Measurements from ENCODE around the gene CLCNKA. TPM values are rescaled to one million over a fixed set of nuclear protein-coding genes. Genes with fewer than 3 reads are reported as not detected.

The CLCNKA gene
- total RNA-seq, 5 donors from 2014 or later (not counting 1 experiment from before 2014, with no cell fraction given): not detected

- Histone ChIP-seq H3K36me3 (ENCODE audit: control insufficient read depth in 2 of 2, extremely low read depth in 1 of 2, insufficient read depth in 1 of 2, low read length in 1 of 2) (no peaks in the 10 kb centered on the region), H3K9me3 (no peaks in the 10 kb centered on the region), H3K27me3 (replicated peaks in 1 of 2; ENCODE audit: control insufficient read depth in 2 of 2, extremely low read depth in 1 of 2, insufficient read depth in 2 of 2, low read length in 1 of 2) (peaks cover 0 to 52% of the 10 kb centered on the region in 2 experiments), H3K27ac (ENCODE audit: low read length) (no peak overlapping the region), H3K4me3 (ENCODE audit: control insufficient read depth in 1 of 2, extremely low read depth in 1 of 2, low read length in 1 of 2) (no peak overlapping the region), H3K4me1 (ENCODE audit: control insufficient read depth in 1 of 2, extremely low read depth in 1 of 2, insufficient read depth in 2 of 2, low read length in 2 of 2) (peaks cover 3 to 13% of the 10 kb centered on the region in 2 experiments)
- Mint-ChIP-seq H3K27me3 (peaks cover 3 to 21% of the 10 kb centered on the region in 2 donors), H3K4me3 (no peak overlapping the region), H3K4me1 (peaks cover 4 to 7% (median 5%) of the 10 kb centered on the region in 3 donors), H3K27ac (no peak overlapping the region), H3K36me3 (no peaks in the 10 kb centered on the region), H3K9me3 (no peaks in the 10 kb centered on the region)
- 93% methylated on average over 25 of the region's 25 CpGs for WGBS (ENCODE audit: insufficient coverage)
- POLR2A ChIA-PET: no interaction called here
- CTCF ChIA-PET: no interaction called here
- DNase-seq (no peak), ATAC-seq (replicated peaks in 1 of 4) (no peak)
Measured at GRCh38 chr1:16015491-16015890, 6.3 kb upstream of the CLCNKA start.

DNA sequence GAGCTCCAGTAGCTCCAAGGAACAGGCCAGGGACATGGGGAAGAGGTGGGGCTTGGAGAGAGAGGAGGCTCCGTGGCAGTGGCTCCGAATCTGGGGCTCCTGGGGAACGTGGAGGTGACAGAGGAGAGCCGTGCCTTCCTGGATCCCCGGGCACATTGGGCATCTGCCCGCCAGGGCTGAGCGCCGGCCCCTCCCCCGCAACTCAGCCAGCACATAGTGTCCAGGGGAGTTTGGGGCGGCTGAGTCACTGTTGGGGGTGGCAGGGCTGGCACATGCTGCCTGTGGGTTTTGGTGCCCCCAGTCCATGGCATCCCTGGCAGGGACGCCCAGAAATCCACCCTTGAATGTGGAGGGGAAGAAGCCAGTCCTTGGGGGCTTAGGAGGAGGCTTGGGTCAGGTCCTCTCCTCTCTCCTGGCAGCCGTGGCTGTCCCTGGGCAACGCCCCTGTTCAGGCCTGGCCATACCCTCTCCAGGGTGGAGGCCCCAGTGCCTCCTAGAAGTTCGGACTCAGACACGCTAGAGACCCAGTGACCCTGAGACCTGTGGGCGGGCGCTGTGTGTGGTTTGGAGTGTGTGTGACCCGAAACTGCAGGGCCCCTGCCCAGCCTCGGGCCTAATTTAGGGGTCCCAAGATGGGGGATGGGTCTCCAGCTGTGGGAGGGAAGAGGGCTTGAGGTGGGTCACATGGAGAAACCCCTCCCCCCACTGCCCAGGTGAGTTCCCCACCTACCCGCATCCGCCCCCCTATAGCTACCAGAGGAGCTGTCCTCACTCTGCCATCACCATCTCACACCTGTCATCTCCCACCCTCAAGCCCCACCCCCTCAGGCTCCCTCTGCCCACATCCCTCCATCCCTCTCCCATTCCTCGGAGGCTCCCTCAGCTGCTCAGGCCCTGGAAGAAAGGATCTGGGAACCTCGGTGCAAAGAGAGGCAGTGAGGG lies 5.6 kb upstream of the CLCNKA start:
- H3K36me3 ChIP-seq (ENCODE audit: control insufficient read depth in 2 of 2, extremely low read depth in 1 of 2, insufficient read depth in 1 of 2, low read length in 1 of 2): no peaks in the 10 kb centered on the region
- Mint-ChIP-seq H3K36me3 (no peaks in the 10 kb centered on the region), H3K9me3 (no peaks in the 10 kb centered on the region), H3K27me3 (peaks cover 0 to 21% of the 10 kb centered on the region in 2 donors), H3K27ac (no peak overlapping the region), H3K4me3 (no peak overlapping the region), H3K4me1 (peaks cover 4 to 7% (median 5%) of the 10 kb centered on the region in 3 donors)
- H3K9me3 ChIP-seq: no peaks in the 10 kb centered on the region
- CTCF ChIA-PET: interaction anchor here in 1 of 2 donors (0.5 kb wide), 1 partner anchor 15 kb away, joined by 3 read pairs; no protein-coding TSS in a partner anchor
- no peak overlapping the region for H3K4me3 ChIP-seq (ENCODE audit: control insufficient read depth in 1 of 2, extremely low read depth in 1 of 2, low read length in 1 of 2)
- WGBS (ENCODE audit: insufficient coverage): 78% methylated on average over 9 of the region's 23 CpGs
- peaks cover 0 to 52% of the 10 kb centered on the region in 2 experiments for H3K27me3 ChIP-seq (replicated peaks in 1 of 2; ENCODE audit: control insufficient read depth in 2 of 2, extremely low read depth in 1 of 2, insufficient read depth in 2 of 2, low read length in 1 of 2)
- no peak overlapping the region for H3K27ac ChIP-seq (ENCODE audit: low read length)
- peaks cover 3 to 13% of the 10 kb centered on the region in 2 experiments for H3K4me1 ChIP-seq (ENCODE audit: control insufficient read depth in 1 of 2, extremely low read depth in 1 of 2, insufficient read depth in 2 of 2, low read length in 2 of 2)
- no peak for DNase-seq
- ATAC-seq (replicated peaks in 1 of 4): no peak
- POLR2A ChIA-PET: interaction anchor here in 1 of 2 donors (0.6 kb wide), 1 partner anchor 136 kb away, joined by 4 read pairs; no protein-coding TSS in a partner anchor

GRCh38 chr1:16017076-16017460 lies 4.8 kb upstream of the CLCNKA start:
- no peaks in the 10 kb centered on the region for H3K9me3 Mint-ChIP-seq
- WGBS (ENCODE audit: insufficient coverage): 89% methylated on average over 3 of the region's 10 CpGs
- DNase-seq (no peak), ATAC-seq (replicated peaks in 1 of 4) (no peak)
- Histone ChIP-seq H3K27ac (ENCODE audit: low read length) (no peak overlapping the region), H3K4me1 (ENCODE audit: control insufficient read depth in 1 of 2, extremely low read depth in 1 of 2, insufficient read depth in 2 of 2, low read length in 2 of 2) (peaks cover 3 to 13% of the 10 kb centered on the region in 2 experiments), H3K36me3 (ENCODE audit: control insufficient read depth in 2 of 2, extremely low read depth in 1 of 2, insufficient read depth in 1 of 2, low read length in 1 of 2) (no peaks in the 10 kb centered on the region), H3K9me3 (no peaks in the 10 kb centered on the region), H3K27me3 (replicated peaks in 1 of 2; ENCODE audit: control insufficient read depth in 2 of 2, extremely low read depth in 1 of 2, insufficient read depth in 2 of 2, low read length in 1 of 2) (peaks cover 0 to 55% of the 10 kb centered on the region in 2 experiments), H3K4me3 (ENCODE audit: control insufficient read depth in 1 of 2, extremely low read depth in 1 of 2, low read length in 1 of 2) (no peak overlapping the region)
- no peak overlapping the region for H3K27ac Mint-ChIP-seq
- H3K36me3 Mint-ChIP-seq: no peaks in the 10 kb centered on the region
- peaks cover 0 to 25% of the 10 kb centered on the region in 2 donors for H3K27me3 Mint-ChIP-seq
- ChIA-PET POLR2A (interaction anchor here in 1 of 2 donors (0.6 kb wide), 1 partner anchor 136 kb away, joined by 4 read pairs; no protein-coding TSS in a partner anchor), CTCF (interaction anchor here in 1 of 2 donors (0.5 kb wide), 1 partner anchor 16 kb away, joined by 3 read pairs; no protein-coding TSS in a partner anchor)
- no peak overlapping the region for H3K4me3 Mint-ChIP-seq
- H3K4me1 Mint-ChIP-seq: peaks cover 4 to 7% (median 5%) of the 10 kb centered on the region in 3 donors

DNA sequence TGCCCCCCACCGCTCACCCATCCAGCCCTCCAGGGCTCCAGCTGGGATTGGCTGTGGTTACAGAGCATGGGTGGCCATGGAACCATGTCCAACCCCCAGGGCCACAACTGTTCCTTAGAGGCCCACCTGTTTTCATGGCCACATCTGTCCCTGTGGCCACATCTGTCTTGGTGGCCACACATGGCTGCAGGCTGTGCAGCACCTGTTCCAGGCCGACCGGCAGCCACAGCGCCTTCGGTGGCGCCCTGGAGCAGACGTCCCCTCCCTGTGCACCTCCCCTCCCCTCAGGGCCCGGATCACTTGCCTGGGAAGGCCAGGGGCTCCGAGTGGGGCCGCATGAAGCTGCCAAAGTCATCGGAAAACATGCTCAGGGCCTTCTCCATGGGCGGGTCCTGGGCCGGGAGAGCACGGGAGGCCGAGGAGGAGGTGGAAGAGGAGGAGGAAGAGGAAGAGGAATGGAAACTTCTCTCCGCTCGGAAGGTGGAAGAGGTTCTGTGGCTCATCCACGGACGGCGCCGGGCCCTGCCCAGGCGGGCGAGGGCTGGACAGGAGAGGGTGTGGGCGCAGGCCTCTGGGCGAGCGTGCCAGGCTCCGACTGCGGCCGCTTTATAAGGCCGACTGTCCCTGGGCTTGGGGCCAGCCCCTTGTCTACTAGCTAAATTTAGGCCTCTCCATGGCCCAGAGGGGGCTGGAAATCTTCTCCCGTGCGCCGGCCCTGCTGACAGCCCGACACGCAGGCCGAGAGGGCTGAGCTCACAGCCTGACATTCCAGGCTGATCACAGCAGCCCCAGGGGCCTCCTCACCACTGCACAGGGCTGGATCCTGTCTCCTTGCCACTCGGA lies 4.2 kb upstream of the CLCNKA start, which contains the start of gene HSPB7:
Gene HSPB7 (minus strand): TSS at position 583 of the 843 bp plus-strand sequence. CDS start 80 bp downstream, at position 503.
- no peak for ATAC-seq (replicated peaks in 1 of 4)
- Mint-ChIP-seq H3K4me3 (no peak within 1 kb of the TSS), H3K27ac (no peak within 1 kb of the TSS), H3K36me3 (no peaks in the 10 kb centered on the region), H3K9me3 (no peaks in the 10 kb centered on the region), H3K27me3 (peaks cover 0 to 25% of the 10 kb centered on the region in 2 donors), H3K4me1 (peaks cover 0 to 2% (median under 1%) of the 10 kb centered on the region in 3 donors)
- POLR2A ChIA-PET: no interaction called here
- H3K27ac ChIP-seq (ENCODE audit: low read length): no peak within 1 kb of the TSS
- H3K27me3 ChIP-seq (replicated peaks in 1 of 2; ENCODE audit: control insufficient read depth in 2 of 2, extremely low read depth in 1 of 2, insufficient read depth in 2 of 2, low read length in 1 of 2): peaks cover 0 to 52% of the 10 kb centered on the region in 2 experiments
- H3K4me3 ChIP-seq (ENCODE audit: control insufficient read depth in 1 of 2, extremely low read depth in 1 of 2, low read length in 1 of 2): no peak within 1 kb of the TSS
- H3K4me1 ChIP-seq (ENCODE audit: control insufficient read depth in 1 of 2, extremely low read depth in 1 of 2, insufficient read depth in 2 of 2, low read length in 2 of 2): peaks cover 0 to 7% of the 10 kb centered on the region in 2 experiments
- H3K9me3 ChIP-seq: no peaks in the 10 kb centered on the region
- DNase-seq: no peak
- 85% methylated on average over 30 of the region's 37 CpGs for WGBS (ENCODE audit: insufficient coverage)
- no peaks in the 10 kb centered on the region for H3K36me3 ChIP-seq (ENCODE audit: control insufficient read depth in 2 of 2, extremely low read depth in 1 of 2, insufficient read depth in 1 of 2, low read length in 1 of 2)
- CTCF ChIA-PET: no interaction called here

DNA sequence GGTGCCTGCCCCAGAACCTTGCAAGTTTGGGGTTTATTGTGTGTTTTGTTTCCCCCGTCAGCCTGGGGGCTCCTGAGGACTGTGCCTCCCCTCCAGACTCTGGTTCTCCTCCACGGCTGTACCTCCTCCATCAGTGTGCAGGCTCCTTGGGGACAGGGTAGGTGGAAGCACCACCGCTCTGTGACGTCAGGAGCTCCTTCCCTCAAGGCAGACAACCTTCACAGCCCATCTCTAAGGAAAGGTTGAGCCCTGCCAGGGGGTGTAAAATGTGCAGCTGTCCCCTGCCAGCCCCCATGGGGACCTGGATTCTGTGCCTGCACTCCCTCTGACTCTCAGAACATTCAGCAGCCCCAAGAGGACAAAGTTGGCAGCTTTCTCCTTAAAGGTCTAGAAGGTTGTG lies 3.5 kb upstream of the CLCNKA start:
- Mint-ChIP-seq H3K27ac (no peak overlapping the region), H3K27me3 (peaks cover 0 to 25% of the 10 kb centered on the region in 2 donors), H3K4me1 (peaks cover 0 to 1% (median 0%) of the 10 kb centered on the region in 3 donors), H3K4me3 (no peak overlapping the region), H3K36me3 (no peaks in the 10 kb centered on the region), H3K9me3 (no peaks in the 10 kb centered on the region)
- no peak for DNase-seq
- Histone ChIP-seq H3K9me3 (no peaks in the 10 kb centered on the region), H3K27ac (ENCODE audit: low read length) (no peak overlapping the region), H3K4me3 (ENCODE audit: control insufficient read depth in 1 of 2, extremely low read depth in 1 of 2, low read length in 1 of 2) (no peak overlapping the region), H3K4me1 (ENCODE audit: control insufficient read depth in 1 of 2, extremely low read depth in 1 of 2, insufficient read depth in 2 of 2, low read length in 2 of 2) (peaks cover 0 to under 1% of the 10 kb centered on the region in 2 experiments), H3K27me3 (replicated peaks in 1 of 2; ENCODE audit: control insufficient read depth in 2 of 2, extremely low read depth in 1 of 2, insufficient read depth in 2 of 2, low read length in 1 of 2) (peaks cover 0 to 45% of the 10 kb centered on the region in 2 experiments), H3K36me3 (ENCODE audit: control insufficient read depth in 2 of 2, extremely low read depth in 1 of 2, insufficient read depth in 1 of 2, low read length in 1 of 2) (no peaks in the 10 kb centered on the region)
- ChIA-PET POLR2A (interaction anchor here in 1 of 2 donors (0.6 kb wide), 1 partner anchor 54 kb away, joined by 3 read pairs; no protein-coding TSS in a partner anchor), CTCF (interaction anchor here in 1 of 2 donors (0.5 kb wide), 1 partner anchor 102 kb away, joined by 7 read pairs; no protein-coding TSS in a partner anchor)
- WGBS (ENCODE audit: insufficient coverage): 60% methylated on average over 1 of the region's 4 CpGs
- no peak for ATAC-seq (replicated peaks in 1 of 4)
